Caco-2 (cell line): ENCODE data around the gene RCVRN. TPM values are rescaled to one million over a fixed set of nuclear protein-coding genes. Genes with fewer than 3 reads are reported as not detected.

Source experiments
- BruUV-seq: library from RNA; stranded (reverse); fragments of 400-500 nt; replicated peaks from 2 replicates; lab custom pipeline; 2021; lab: Mats Ljungman, UMichigan
- CTCF ChIA-PET: fragments of 300-600 bp; sonication (Branson Sonifier 250); formaldehyde crosslinking; loops from one replicate; lab custom pipeline; 2022; ENCODE audit warnings: antibody characterized with exemption; lab: Charles Lee
- POLR2A ChIA-PET: fragments of 300-600 bp; sonication (Branson Sonifier 250); formaldehyde crosslinking; loops from one replicate; lab custom pipeline; 2022; ENCODE audit warnings: antibody characterized with exemption; lab: Charles Lee
- DNase-seq, 2 experiments: peaks; one replicate each; pipeline versions ENCODE4 v3.0.0 to v3.0.0-alpha.2; 2020 to 2022
- H3K27me3 ChIP-seq: replicated peaks from 2 replicates; pipeline ENCODE4 v1.6.0; 2011; ENCODE audit warnings: low read length; ENCODE audit not compliant: control insufficient read depth, insufficient read depth
- H3K36me3 ChIP-seq: 2 replicates; pipeline ENCODE4 v1.5.1; 2011; ENCODE audit warnings: low read length; ENCODE audit not compliant: control insufficient read depth, insufficient read depth
- H3K4me1 ChIP-seq: fragments of 250-450 bp; sonication (Bioruptor Pico); 2 replicates; pipeline ENCODE4 v1.5.1; 2020; ENCODE audit warnings: mild to moderate bottlenecking
- H3K4me3 ChIP-seq: 2 replicates; pipeline ENCODE4 v1.5.1; 2011; ENCODE audit warnings: low read depth, mild to moderate bottlenecking, control low read depth, low read length
- H3K9me3 ChIP-seq: fragments of 250-450 bp; sonication (Bioruptor Pico); 2 replicates; pipeline ENCODE4 v1.5.1; 2020; ENCODE audit warnings: mild to moderate bottlenecking, moderate library complexity
- H3K27ac Mint-ChIP-seq: one replicate; pipeline ENCODE4 v1.8.0; 2022; ENCODE audit warnings: mixed read lengths; ENCODE audit not compliant: unreplicated experiment
- H3K27me3 Mint-ChIP-seq: one replicate; pipeline ENCODE4 v1.8.0; 2022; ENCODE audit warnings: mixed read lengths; ENCODE audit not compliant: insufficient read depth, unreplicated experiment
- H3K36me3 Mint-ChIP-seq: one replicate; pipeline ENCODE4 v1.8.0; 2022; ENCODE audit warnings: mild to moderate bottlenecking, mixed read lengths; ENCODE audit not compliant: insufficient read depth, unreplicated experiment
- H3K4me1 Mint-ChIP-seq: one replicate; pipeline ENCODE4 v1.8.0; 2022; ENCODE audit warnings: low read depth, mixed read lengths; ENCODE audit not compliant: unreplicated experiment
- H3K4me3 Mint-ChIP-seq: one replicate; pipeline ENCODE4 v1.8.0; 2022; ENCODE audit warnings: mild to moderate bottlenecking, moderate library complexity, mixed read lengths; ENCODE audit not compliant: unreplicated experiment
- H3K9me3 Mint-ChIP-seq: one replicate; pipeline ENCODE4 v1.8.0; 2022; ENCODE audit warnings: mixed read lengths; ENCODE audit not compliant: unreplicated experiment
- CTCF ChIP-seq, 2 experiments: fragments of 200-600 bp in 1 of 2; IDR thresholded peaks; 1 replicate in 1 of 2; 2 replicates in 1 of 2; pipeline versions ENCODE4 v1.5.1 to v1.8.0; 2011 to 2022; ENCODE audit warnings: antibody characterized with exemption in 1 of 2, control low read depth in 1 of 2, inconsistent platforms in 1 of 2, low read depth in 1 of 2, low read length in 1 of 2, mild to moderate bottlenecking in 1 of 2, moderate library complexity in 1 of 2; ENCODE audit not compliant: insufficient read depth in 1 of 2, severe bottlenecking in 1 of 2, unreplicated experiment in 1 of 2
- intact Hi-C: fragments of 100-400 bp; cut with micrococcal nuclease; formaldehyde crosslinking; loops from one replicate; pipeline ENCODE4 v1.10.0; 2022; ENCODE audit not compliant: unreplicated experiment
- total RNA-seq: library from RNA; stranded (reverse); gene quantifications from 2 replicates; pipeline ENCODE4 v1.2.3, GENCODE V29; 2022

The RCVRN gene
- total RNA-seq, 1 experiment from 2014 or later: not detected

DNA sequence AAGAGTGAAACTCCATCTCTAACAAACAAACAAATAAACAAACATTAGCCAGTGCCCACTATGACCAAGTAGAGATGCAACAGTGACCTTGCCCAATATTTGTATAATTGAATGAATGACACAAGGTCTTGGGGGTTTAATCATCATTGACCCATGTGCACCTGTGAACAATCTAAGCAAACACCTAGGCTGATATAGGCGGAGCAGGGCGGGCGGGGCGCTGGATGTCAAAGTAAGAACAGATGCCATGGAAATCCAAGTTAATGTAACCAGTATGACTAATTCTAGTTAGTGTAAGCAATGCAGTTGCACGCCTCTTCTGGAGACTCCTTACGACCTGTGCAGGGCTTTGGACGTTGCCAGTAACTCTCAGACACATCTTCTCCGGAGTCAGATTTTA, 17.6 kb downstream of the RCVRN start:
- Mint-ChIP-seq H3K9me3 (no peaks in the 10 kb centered on the region), H3K27ac (no peak overlapping the region), H3K4me1 (no peaks in the 10 kb centered on the region), H3K4me3 (no peak overlapping the region), H3K27me3 (no peaks in the 10 kb centered on the region), H3K36me3 (no peaks in the 10 kb centered on the region)
- CTCF ChIA-PET: no interaction called here
- DNase-seq: no peak
- Histone ChIP-seq H3K4me3 (no peak overlapping the region), H3K4me1 (no peaks in the 10 kb centered on the region), H3K36me3 (no peaks in the 10 kb centered on the region), H3K27me3 (no peaks in the 10 kb centered on the region), H3K9me3 (no peaks in the 10 kb centered on the region)
- no TSS peak for BruUV-seq
- intact Hi-C loops: no loop called here
- POLR2A ChIA-PET: no interaction called here
- TF ChIP-seq CTCF (IDR thresholded peaks at IDR 0.05; ENCODE audit: insufficient read depth in 1 of 2, low read depth in 1 of 2, low read length in 1 of 2, severe bottlenecking in 1 of 2, unreplicated experiment in 1 of 2): no peak

- no peaks in the 10 kb centered on the region for H3K27me3 Mint-ChIP-seq
- H3K27ac Mint-ChIP-seq: no peak overlapping the region
- Histone ChIP-seq H3K9me3 (no peaks in the 10 kb centered on the region), H3K4me1 (no peaks in the 10 kb centered on the region), H3K4me3 (no peak overlapping the region), H3K36me3 (no peaks in the 10 kb centered on the region), H3K27me3 (no peaks in the 10 kb centered on the region)
- H3K9me3 Mint-ChIP-seq: no peaks in the 10 kb centered on the region
- H3K4me3 Mint-ChIP-seq: no peak overlapping the region
- ChIA-PET CTCF (no interaction called here), POLR2A (no interaction called here)
- H3K36me3 Mint-ChIP-seq: no peaks in the 10 kb centered on the region
- H3K4me1 Mint-ChIP-seq: no peaks in the 10 kb centered on the region
- no peak for TF ChIP-seq CTCF (IDR thresholded peaks at IDR 0.05; ENCODE audit: insufficient read depth in 1 of 2, low read depth in 1 of 2, low read length in 1 of 2, severe bottlenecking in 1 of 2, unreplicated experiment in 1 of 2)
- no TSS peak for BruUV-seq
- DNase-seq: no peak
- intact Hi-C loops: no loop called here
Observed at GRCh38 chr17:9886141-9886930, 18.7 kb downstream of the RCVRN start.

GRCh38 chr17:9883451-9883850, 21.6 kb downstream of the RCVRN start:
- no peaks in the 10 kb centered on the region for H3K9me3 ChIP-seq
- H3K4me1 ChIP-seq: no peaks in the 10 kb centered on the region
- no peak for DNase-seq
- no peaks in the 10 kb centered on the region for H3K36me3 ChIP-seq
- Mint-ChIP-seq H3K9me3 (no peaks in the 10 kb centered on the region), H3K4me3 (no peak overlapping the region), H3K27me3 (no peaks in the 10 kb centered on the region), H3K27ac (no peak overlapping the region), H3K36me3 (no peaks in the 10 kb centered on the region), H3K4me1 (no peaks in the 10 kb centered on the region)
- BruUV-seq: no TSS peak
- no peaks in the 10 kb centered on the region for H3K27me3 ChIP-seq
- ChIA-PET POLR2A (interaction anchor here (0.6 kb wide), 1 partner anchor 12 kb away, joined by 4 read pairs; no protein-coding TSS in a partner anchor), CTCF (no interaction called here)
- no peak for TF ChIP-seq CTCF (IDR thresholded peaks at IDR 0.05; ENCODE audit: insufficient read depth in 1 of 2, low read depth in 1 of 2, low read length in 1 of 2, severe bottlenecking in 1 of 2, unreplicated experiment in 1 of 2)
- no peak overlapping the region for H3K4me3 ChIP-seq
- intact Hi-C loops: no loop called here
